ENCODE results near the gene MYO9B.

The MYO9B gene

GRCh38 chr19:17148130-17148529 is 72.6 kb downstream of the MYO9B start:
- TF ChIP-seq, protein P1, sequence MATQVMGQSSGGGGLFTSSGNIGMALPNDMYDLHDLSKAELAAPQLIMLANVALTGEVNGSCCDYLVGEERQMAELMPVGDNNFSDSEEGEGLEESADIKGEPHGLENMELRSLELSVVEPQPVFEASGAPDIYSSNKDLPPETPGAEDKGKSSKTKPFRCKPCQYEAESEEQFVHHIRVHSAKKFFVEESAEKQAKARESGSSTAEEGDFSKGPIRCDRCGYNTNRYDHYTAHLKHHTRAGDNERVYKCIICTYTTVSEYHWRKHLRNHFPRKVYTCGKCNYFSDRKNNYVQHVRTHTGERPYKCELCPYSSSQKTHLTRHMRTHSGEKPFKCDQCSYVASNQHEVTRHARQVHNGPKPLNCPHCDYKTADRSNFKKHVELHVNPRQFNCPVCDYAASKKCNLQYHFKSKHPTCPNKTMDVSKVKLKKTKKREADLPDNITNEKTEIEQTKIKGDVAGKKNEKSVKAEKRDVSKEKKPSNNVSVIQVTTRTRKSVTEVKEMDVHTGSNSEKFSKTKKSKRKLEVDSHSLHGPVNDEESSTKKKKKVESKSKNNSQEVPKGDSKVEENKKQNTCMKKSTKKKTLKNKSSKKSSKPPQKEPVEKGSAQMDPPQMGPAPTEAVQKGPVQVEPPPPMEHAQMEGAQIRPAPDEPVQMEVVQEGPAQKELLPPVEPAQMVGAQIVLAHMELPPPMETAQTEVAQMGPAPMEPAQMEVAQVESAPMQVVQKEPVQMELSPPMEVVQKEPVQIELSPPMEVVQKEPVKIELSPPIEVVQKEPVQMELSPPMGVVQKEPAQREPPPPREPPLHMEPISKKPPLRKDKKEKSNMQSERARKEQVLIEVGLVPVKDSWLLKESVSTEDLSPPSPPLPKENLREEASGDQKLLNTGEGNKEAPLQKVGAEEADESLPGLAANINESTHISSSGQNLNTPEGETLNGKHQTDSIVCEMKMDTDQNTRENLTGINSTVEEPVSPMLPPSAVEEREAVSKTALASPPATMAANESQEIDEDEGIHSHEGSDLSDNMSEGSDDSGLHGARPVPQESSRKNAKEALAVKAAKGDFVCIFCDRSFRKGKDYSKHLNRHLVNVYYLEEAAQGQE (IDR thresholded peaks at IDR 0.05; ENCODE audit: insufficient read depth in 1 of 2, low read depth in 2 of 2, low read length in 2 of 2), result no peak
- TF ChIP-seq TAF1 (IDR thresholded peaks at IDR 0.05; ENCODE audit: borderline replicate concordance, insufficient read depth, low read length) (no peak), FOXP2 (optimal IDR thresholded peaks at IDR 0.05; ENCODE audit: borderline replicate concordance, extremely low read depth, extremely low read length, insufficient read depth) (no peak), SIN3A (IDR thresholded peaks at IDR 0.05; ENCODE audit: borderline replicate concordance, insufficient read depth, low read length) (no peak), POLR2AphosphoS5 (IDR thresholded peaks at IDR 0.05; ENCODE audit: low read depth, low read length) (no peak)

GRCh38 chr19:17149393-17150135 is 74.0 kb downstream of the MYO9B start:
- TF ChIP-seq TAF1 (IDR thresholded peaks at IDR 0.05; ENCODE audit: borderline replicate concordance, insufficient read depth, low read length) (no peak), POLR2AphosphoS5 (IDR thresholded peaks at IDR 0.05; ENCODE audit: low read depth, low read length) (no peak), SIN3A (IDR thresholded peaks at IDR 0.05; ENCODE audit: borderline replicate concordance, insufficient read depth, low read length) (no peak), FOXP2 (optimal IDR thresholded peaks at IDR 0.05; ENCODE audit: borderline replicate concordance, extremely low read depth, extremely low read length, insufficient read depth) (no peak)
- TF ChIP-seq, protein P1 (IDR thresholded peaks at IDR 0.05; ENCODE audit: insufficient read depth in 1 of 2, low read depth in 2 of 2, low read length in 2 of 2), result no peak

DNA sequence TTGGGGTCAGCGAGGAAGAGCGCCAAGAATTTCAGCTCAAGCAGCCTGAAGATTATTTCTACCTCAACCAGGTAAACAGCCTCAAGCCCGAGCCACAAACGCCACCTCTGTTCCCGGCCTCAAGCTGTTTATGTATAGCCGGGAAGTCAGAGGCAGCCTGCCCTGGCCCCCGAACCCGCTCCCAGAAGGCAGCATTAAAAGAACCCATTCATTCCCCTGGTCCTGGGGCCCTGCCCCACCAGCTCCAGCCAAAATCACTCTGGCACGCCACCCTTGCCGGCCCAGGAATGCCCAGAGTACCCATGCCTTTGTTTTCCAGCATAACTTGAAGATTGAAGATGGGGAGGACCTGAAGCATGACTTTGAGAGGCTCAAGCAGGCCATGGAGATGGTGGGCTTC is 78.4 kb downstream of the MYO9B start:
- TF ChIP-seq FOXP2 (optimal IDR thresholded peaks at IDR 0.05; ENCODE audit: borderline replicate concordance, extremely low read depth, extremely low read length, insufficient read depth) (no peak), POLR2AphosphoS5 (IDR thresholded peaks at IDR 0.05; ENCODE audit: low read depth, low read length) (no peak), TAF1 (IDR thresholded peaks at IDR 0.05; ENCODE audit: borderline replicate concordance, insufficient read depth, low read length) (no peak), SIN3A (IDR thresholded peaks at IDR 0.05; ENCODE audit: borderline replicate concordance, insufficient read depth, low read length) (no peak)
- TF ChIP-seq, protein P1 (IDR thresholded peaks at IDR 0.05; ENCODE audit: insufficient read depth in 1 of 2, low read depth in 2 of 2, low read length in 2 of 2), result no peak

DNA sequence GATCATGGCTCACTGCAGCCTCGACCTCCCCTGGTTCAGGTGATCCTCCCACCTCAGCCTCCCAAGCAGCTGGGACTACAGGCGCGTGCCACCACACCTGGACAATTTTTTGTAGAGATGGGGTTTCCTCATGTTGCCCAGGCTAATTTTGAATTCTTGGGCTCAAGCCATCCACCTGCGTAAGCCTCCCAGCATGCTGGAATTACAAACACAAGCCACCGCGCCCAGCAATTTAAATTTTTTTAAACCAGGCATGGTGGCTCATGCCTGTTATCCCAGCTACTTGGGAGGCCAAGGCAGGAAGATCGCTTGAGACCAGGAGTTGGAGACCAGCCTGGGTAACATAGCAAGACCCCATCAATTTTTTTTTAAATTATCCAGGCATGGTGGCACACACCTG is 79.7 kb downstream of the MYO9B start:
- TF ChIP-seq TAF1 (IDR thresholded peaks at IDR 0.05; ENCODE audit: borderline replicate concordance, insufficient read depth, low read length) (no peak), SIN3A (IDR thresholded peaks at IDR 0.05; ENCODE audit: borderline replicate concordance, insufficient read depth, low read length) (no peak), FOXP2 (optimal IDR thresholded peaks at IDR 0.05; ENCODE audit: borderline replicate concordance, extremely low read depth, extremely low read length, insufficient read depth) (no peak), POLR2AphosphoS5 (IDR thresholded peaks at IDR 0.05; ENCODE audit: low read depth, low read length) (no peak)
- TF ChIP-seq, protein P1 (IDR thresholded peaks at IDR 0.05; ENCODE audit: insufficient read depth in 1 of 2, low read depth in 2 of 2, low read length in 2 of 2), result no peak
